T-helper 17 cell (primary cell): ENCODE results near the gene CEP170. TPM values are rescaled to one million over a fixed set of nuclear protein-coding genes. Genes with fewer than 3 reads are reported as not detected.
"Not testable (repeated sequence)": the region's sequence is repeated elsewhere in the genome, so short reads cannot be mapped to it uniquely, and the experiment has no call there.

Experiments used
- ATAC-seq: fragments of 150-1000 bp; cut with Tn5 transposase; 2 replicates; pipeline ENCODE4 v1.10.0; 2021; ENCODE audit warnings: mild to moderate bottlenecking, moderate library complexity
- DNase-seq, 3 donors: peaks; one replicate each; pipeline versions ENCODE4 v3.0.0 to v3.0.0-alpha.2; 2020 to 2021
- H3K9me3 ChIP-seq: one replicate; pipeline ENCODE4 v1.7.0; 2013; ENCODE audit warnings: low read length, mild to moderate bottlenecking; ENCODE audit not compliant: control insufficient read depth, poor library complexity, severe bottlenecking
- H3K27ac Mint-ChIP-seq: one replicate; pipeline ENCODE4 v1.8.0; 2022; ENCODE audit warnings: mild to moderate bottlenecking, moderate library complexity, mixed read lengths
- H3K27me3 Mint-ChIP-seq: one replicate; pipeline ENCODE4 v1.8.0; 2022; ENCODE audit warnings: mixed read lengths
- H3K36me3 Mint-ChIP-seq: one replicate; pipeline ENCODE4 v1.8.0; 2022; ENCODE audit warnings: low read depth, mixed read lengths
- H3K4me1 Mint-ChIP-seq: one replicate; pipeline ENCODE4 v1.8.0; 2022; ENCODE audit warnings: mild to moderate bottlenecking, mixed read lengths
- H3K4me3 Mint-ChIP-seq: one replicate; pipeline ENCODE4 v1.8.0; 2022; ENCODE audit warnings: mild to moderate bottlenecking, moderate library complexity, mixed read lengths
- total RNA-seq, 4 donors: library from RNA in 2 of 4; stranded (reverse) in 2 of 4; gene quantifications; one replicate each; pipeline ENCODE4 v1.2.3 and lab custom pipeline; 2022 to 2026

The CEP170 gene
- total RNA-seq, 2 donors from 2014 or later = 26.0 to 26.5 TPM

DNA sequence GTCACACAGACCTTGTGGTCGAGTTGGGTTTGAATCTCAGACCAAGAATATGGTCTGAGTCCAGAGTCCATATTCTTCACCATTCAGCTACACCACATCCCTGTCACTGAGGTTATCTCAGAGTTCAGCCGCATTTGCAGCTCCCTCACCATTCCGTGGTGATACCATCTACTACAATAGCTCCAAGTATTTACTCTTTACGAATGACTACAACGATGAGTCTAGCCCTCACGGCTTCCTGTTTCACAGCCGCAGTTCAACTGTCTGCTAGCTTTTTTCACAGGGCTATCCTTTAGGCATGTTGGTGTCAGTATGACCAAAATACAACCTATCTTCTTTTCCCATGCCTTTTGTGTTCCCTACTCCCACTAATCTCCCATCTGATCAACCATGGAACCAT, 104.2 kb downstream of the CEP170 start:
- ATAC-seq = not testable (repeated sequence)

DNA sequence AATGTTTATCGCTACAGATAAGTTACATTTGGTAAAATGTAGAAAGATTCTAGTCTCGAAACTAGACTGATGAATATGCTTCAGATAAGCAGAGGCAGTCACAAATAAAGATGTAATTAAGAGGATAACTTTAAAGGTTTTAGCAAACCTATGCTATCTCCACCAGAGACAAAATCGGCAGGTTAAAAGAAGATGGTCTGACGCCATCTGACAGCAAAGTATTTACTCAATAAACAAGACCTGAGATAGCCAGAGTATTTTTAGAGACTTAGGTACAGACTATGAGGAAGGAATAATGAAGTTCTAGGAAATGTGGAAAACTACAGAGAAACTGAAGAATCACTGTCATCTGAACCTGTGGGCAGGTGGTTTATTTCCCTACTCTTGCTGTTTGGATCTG, 106.0 kb downstream of the CEP170 start:
- not testable (repeated sequence) for H3K36me3 Mint-ChIP-seq, H3K9me3 ChIP-seq, H3K27ac Mint-ChIP-seq, H3K4me3 Mint-ChIP-seq, ATAC-seq, H3K27me3 Mint-ChIP-seq, DNase-seq, H3K4me1 Mint-ChIP-seq

More for the DNA sequence above, 104.2 kb downstream of the CEP170 start:
- not testable (repeated sequence) for DNase-seq, H3K36me3 Mint-ChIP-seq, H3K9me3 ChIP-seq, H3K27me3 Mint-ChIP-seq, H3K4me1 Mint-ChIP-seq, H3K27ac Mint-ChIP-seq, H3K4me3 Mint-ChIP-seq

DNA sequence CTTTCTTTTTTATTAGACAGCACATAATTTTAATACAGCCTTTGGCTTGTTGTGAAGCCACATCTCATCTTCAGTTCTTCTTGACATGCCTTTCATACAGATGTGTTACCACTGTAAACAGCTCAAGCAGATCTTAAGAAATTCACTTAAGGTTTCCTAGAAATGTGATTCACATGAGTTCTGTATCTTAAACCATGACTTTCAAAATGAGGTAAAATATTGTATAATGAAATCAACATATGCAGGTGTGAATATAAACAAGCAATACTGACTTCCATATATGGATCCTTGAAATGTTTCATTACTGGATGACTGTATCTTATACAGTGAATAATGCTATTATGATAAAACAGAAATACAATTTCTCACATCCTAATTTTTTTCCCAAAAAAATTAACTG, 107.7 kb downstream of the CEP170 start:
- not testable (repeated sequence) for DNase-seq, ATAC-seq, H3K4me3 Mint-ChIP-seq, H3K27me3 Mint-ChIP-seq, H3K36me3 Mint-ChIP-seq, H3K4me1 Mint-ChIP-seq, H3K9me3 ChIP-seq, H3K27ac Mint-ChIP-seq

DNA sequence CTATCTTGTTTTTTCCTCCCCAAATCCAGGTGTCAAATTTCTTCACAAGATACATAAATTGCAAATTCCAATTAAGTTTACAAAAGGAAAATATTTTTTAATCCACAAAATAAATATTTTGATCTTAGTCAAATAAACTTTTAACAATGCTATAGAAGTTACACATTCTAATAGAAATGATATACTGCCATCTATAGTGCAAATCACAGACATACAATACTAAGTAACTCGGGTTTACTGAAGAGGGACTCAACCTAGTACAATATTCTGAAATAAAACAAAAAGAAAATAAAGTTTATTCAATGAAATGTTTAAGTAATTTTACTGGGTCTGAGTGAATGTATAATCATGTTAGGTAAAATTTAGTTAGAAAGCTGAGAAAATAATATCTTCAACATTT, 114.6 kb downstream of the CEP170 start:
- not testable (repeated sequence) for H3K9me3 ChIP-seq, H3K27ac Mint-ChIP-seq, H3K27me3 Mint-ChIP-seq, H3K4me3 Mint-ChIP-seq, ATAC-seq, H3K36me3 Mint-ChIP-seq, H3K4me1 Mint-ChIP-seq, DNase-seq

DNA sequence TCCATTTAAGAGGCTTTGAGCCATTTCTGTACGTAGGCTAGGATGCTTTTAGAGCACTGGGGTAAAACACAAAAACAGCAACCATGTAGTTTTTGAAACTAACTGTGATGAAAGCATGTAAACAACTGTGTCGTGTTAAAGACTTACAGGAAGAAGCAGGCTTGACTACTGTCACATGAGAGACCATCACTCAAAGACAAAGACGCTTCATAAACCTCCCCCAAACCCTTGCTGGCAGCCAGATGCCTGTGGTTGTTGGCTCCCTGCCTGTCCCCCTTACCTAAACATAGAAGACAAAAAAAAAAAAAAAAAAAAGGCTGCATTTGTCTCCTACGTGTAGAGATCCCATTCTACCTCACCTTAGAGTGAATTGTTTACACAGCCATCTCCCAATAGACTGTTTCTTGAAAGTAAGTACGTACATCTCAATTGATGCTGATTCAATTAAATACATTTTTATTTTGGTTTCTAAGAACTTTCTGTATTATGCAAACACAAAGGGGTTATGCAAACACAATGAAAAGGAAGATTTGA, 132.1 kb downstream of the CEP170 start:
- H3K4me3 Mint-ChIP-seq, ATAC-seq, H3K4me1 Mint-ChIP-seq, H3K36me3 Mint-ChIP-seq, H3K27me3 Mint-ChIP-seq, H3K9me3 ChIP-seq, H3K27ac Mint-ChIP-seq, DNase-seq: not testable (repeated sequence)

DNA sequence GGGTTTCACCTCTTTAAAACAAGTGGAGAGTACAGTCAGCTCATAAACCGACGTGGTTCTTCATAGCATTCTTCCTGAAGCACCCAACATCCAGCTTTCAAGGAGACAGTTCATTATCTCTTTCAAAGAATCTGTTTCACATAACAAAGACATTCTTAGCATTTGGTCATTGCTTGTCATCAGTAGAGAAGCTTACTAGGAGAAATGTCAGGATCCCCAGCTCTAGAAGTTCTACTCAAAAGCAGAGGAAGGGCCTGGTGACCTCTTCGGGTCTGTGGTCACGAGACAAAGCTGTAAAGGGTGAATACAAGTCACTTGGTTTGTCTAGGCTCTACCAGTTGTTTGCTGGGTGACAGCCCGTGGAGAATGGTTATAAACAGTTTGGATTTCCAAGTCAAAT, 133.1 kb downstream of the CEP170 start:
- H3K36me3 Mint-ChIP-seq, H3K27me3 Mint-ChIP-seq, H3K27ac Mint-ChIP-seq, H3K4me3 Mint-ChIP-seq, H3K9me3 ChIP-seq, H3K4me1 Mint-ChIP-seq, ATAC-seq, DNase-seq: not testable (repeated sequence)

DNA sequence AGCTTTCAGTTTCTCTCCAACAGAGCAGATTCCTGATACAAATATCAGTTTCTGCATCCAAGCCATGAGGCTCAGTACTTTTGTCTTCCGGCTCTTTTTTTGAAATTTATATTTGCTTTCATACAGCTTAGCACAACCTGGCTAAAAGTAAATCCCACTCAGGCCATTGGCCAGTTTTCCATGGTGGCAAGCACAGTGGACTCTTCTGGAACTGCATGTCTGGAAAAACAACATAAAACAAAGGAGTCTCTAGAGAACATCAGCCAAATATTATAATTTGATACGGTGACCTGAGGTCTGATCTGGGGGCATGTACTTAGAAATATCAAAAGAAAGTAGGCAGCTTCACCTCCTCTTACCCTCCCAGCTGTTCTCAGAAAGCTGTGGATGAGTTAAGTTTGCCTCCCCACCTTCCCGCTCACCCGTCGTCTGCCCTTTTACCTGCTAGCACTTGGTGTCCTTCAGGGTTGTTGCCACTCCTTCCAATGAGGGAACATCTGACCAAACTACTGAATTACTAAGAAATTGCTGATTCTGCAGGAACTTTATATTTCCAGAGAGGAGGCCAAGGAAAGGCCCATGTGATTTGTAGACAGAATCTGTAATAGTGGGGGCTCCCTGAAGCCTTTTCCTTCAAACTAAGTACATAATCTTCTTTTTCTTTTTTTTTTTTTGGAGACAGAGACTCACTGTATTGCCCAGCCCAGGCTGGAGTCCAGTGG, 136.3 kb downstream of the CEP170 start:
- H3K4me1 Mint-ChIP-seq, H3K4me3 Mint-ChIP-seq, DNase-seq, H3K27ac Mint-ChIP-seq, H3K9me3 ChIP-seq, H3K27me3 Mint-ChIP-seq, H3K36me3 Mint-ChIP-seq, ATAC-seq: not testable (repeated sequence)

DNA sequence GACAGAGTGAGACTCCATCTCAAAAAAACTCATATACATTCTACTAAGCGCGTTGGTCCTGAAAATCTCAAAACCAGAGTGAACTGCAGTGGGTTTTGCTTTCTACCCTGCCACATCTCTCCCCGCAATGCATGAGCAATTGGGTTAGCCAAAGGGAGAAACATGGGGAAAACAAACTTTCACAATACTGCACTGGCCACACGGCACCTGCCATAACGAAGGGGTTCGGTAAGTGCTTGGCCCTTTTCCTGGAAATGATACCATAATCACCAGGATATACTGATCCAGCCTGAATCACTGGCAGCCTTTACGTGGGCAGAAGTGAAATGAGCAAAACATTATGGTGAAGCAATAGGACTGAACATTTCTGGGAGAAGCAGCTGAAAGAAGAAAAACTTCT, 138.9 kb downstream of the CEP170 start:
- DNase-seq, H3K27me3 Mint-ChIP-seq, H3K36me3 Mint-ChIP-seq, H3K4me3 Mint-ChIP-seq, ATAC-seq, H3K4me1 Mint-ChIP-seq, H3K27ac Mint-ChIP-seq, H3K9me3 ChIP-seq: not testable (repeated sequence)

GRCh38 chr1:243114769-243115168, 140.3 kb downstream of the CEP170 start:
- ATAC-seq, H3K9me3 ChIP-seq, H3K36me3 Mint-ChIP-seq, H3K27ac Mint-ChIP-seq, H3K27me3 Mint-ChIP-seq, DNase-seq, H3K4me3 Mint-ChIP-seq, H3K4me1 Mint-ChIP-seq: not testable (repeated sequence)

GRCh38 chr1:243114059-243114713, 140.9 kb downstream of the CEP170 start:
- H3K27me3 Mint-ChIP-seq = peaks cover 14% of the 10 kb centered on the region
- not testable (repeated sequence) for H3K4me3 Mint-ChIP-seq, H3K4me1 Mint-ChIP-seq, H3K9me3 ChIP-seq, ATAC-seq, DNase-seq, H3K27ac Mint-ChIP-seq, H3K36me3 Mint-ChIP-seq

DNA sequence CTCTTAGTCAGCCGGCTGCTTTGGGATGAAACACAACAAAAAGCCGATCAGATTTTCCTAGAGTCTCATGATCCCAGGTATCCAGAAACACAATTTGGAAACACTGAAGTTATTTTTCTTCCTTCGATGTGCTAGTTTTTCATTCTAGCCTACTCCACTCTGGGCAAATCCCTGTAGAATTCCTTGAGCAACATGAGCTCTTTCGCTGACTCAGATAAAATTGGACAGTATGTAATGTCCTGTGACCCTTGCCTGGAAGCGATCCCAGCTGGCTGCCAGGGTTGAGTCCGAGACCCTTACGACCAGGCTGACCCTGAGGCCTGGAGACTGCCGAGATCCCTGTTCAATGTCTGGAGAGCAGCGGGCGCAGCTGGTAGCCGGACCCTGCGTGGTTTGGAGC, 147.9 kb downstream of the CEP170 start:
- H3K27me3 Mint-ChIP-seq, H3K36me3 Mint-ChIP-seq, H3K9me3 ChIP-seq, H3K4me3 Mint-ChIP-seq, DNase-seq, ATAC-seq, H3K27ac Mint-ChIP-seq, H3K4me1 Mint-ChIP-seq: not testable (repeated sequence)

GRCh38 chr1:243105652-243106332, 149.3 kb downstream of the CEP170 start:
- not testable (repeated sequence) for H3K36me3 Mint-ChIP-seq, H3K4me3 Mint-ChIP-seq, H3K27ac Mint-ChIP-seq, ATAC-seq, H3K27me3 Mint-ChIP-seq, H3K4me1 Mint-ChIP-seq, DNase-seq, H3K9me3 ChIP-seq

DNA sequence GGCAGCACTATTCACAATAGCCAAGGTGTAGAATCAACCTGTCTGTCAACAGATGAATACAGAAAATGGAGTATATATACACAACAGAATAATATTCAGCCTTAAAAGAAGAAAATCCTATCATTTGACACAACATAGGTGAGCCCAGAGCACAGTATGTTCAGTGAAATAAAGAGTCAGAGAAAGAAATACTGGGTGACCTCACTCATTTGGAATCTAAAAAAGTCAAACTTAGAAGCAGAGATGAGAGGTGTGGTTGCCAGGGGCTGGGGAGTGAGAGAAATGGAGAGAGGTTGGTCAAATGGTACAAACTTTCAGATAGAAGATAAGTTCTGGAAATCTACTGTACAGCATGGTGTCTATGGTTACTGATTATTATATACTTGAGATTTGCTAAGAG, 150.0 kb downstream of the CEP170 start:
- H3K9me3 ChIP-seq, H3K36me3 Mint-ChIP-seq, H3K4me3 Mint-ChIP-seq, H3K4me1 Mint-ChIP-seq, DNase-seq, H3K27me3 Mint-ChIP-seq, H3K27ac Mint-ChIP-seq, ATAC-seq: not testable (repeated sequence)
